GM18951 (cell line): ENCODE measurements around the gene KPNA6.
"Not testable (repeated sequence)": the region's sequence is repeated elsewhere in the genome, so short reads cannot be mapped to it uniquely, and the experiment has no call there.

Experiments
- POLR2A ChIP-seq: IDR thresholded peaks from 4 replicates; pipeline ENCODE4 v1.6.1; 2011; ENCODE audit warnings: mild to moderate bottlenecking; ENCODE audit not compliant: insufficient read length, insufficient read depth; ENCODE audit errors: extremely low read depth
- in situ Hi-C: fragments of 300-500 bp; cut with MboI; formaldehyde crosslinking; loops from one replicate; pipeline ENCODE4 v1.12.0; 2022; ENCODE audit warnings: low sequenced_read_pairs, mixed read lengths, inconsistent platforms; ENCODE audit not compliant: unreplicated experiment

KPNA6 gene

GRCh38 chr1:32111789-32112188 is 3.9 kb downstream of the KPNA6 start:
- in situ Hi-C loops, result no loop called here
- no peak for TF ChIP-seq POLR2A

GRCh38 chr1:32112806-32113375 is 5.0 kb downstream of the KPNA6 start:
- in situ Hi-C loops, result no loop called here
- no peak for TF ChIP-seq POLR2A

GRCh38 chr1:32113436-32113835 is 5.6 kb downstream of the KPNA6 start:
- in situ Hi-C loops, result not testable (repeated sequence)

- TF ChIP-seq POLR2A, result no peak
- in situ Hi-C loops, result no loop called here
Measured at GRCh38 chr1:32114420-32114819, 6.6 kb downstream of the KPNA6 start.

- no peak for TF ChIP-seq POLR2A
- in situ Hi-C loops, result no loop called here
Measured at GRCh38 chr1:32115496-32115895, 7.6 kb downstream of the KPNA6 start.

GRCh38 chr1:32116531-32116930 is 8.7 kb downstream of the KPNA6 start:
- in situ Hi-C loops, result no loop called here
- TF ChIP-seq POLR2A, result no peak

GRCh38 chr1:32122151-32122550 is 14.3 kb downstream of the KPNA6 start:
- in situ Hi-C loops, result no loop called here

GRCh38 chr1:32123361-32123760 is 15.5 kb downstream of the KPNA6 start:
- in situ Hi-C loops, result not testable (repeated sequence)

More at GRCh38 chr1:32122151-32122550, 14.3 kb downstream of the KPNA6 start:
- no peak for TF ChIP-seq POLR2A

GRCh38 chr1:32125313-32125712 is 17.5 kb downstream of the KPNA6 start:
- in situ Hi-C loops, result no loop called here

GRCh38 chr1:32126770-32127169 is 18.9 kb downstream of the KPNA6 start:
- no peak for TF ChIP-seq POLR2A
- in situ Hi-C loops, result no loop called here

More at GRCh38 chr1:32125313-32125712, 17.5 kb downstream of the KPNA6 start:
- no peak for TF ChIP-seq POLR2A

- no peak for TF ChIP-seq POLR2A
- in situ Hi-C loops, result no loop called here
Measured at GRCh38 chr1:32127409-32128198, 19.7 kb downstream of the KPNA6 start.

GRCh38 chr1:32128479-32128878 is 20.6 kb downstream of the KPNA6 start:
- TF ChIP-seq POLR2A, result no peak

GRCh38 chr1:32128964-32129363 is 21.1 kb downstream of the KPNA6 start:
- no peak for TF ChIP-seq POLR2A
- in situ Hi-C loops, result no loop called here

More at GRCh38 chr1:32128479-32128878, 20.6 kb downstream of the KPNA6 start:
- in situ Hi-C loops, result no loop called here

GRCh38 chr1:32133950-32134280 is 26.1 kb downstream of the KPNA6 start:
- in situ Hi-C loops, result not testable (repeated sequence)
